MCF 10A (cell line): ENCODE measurements around the gene METTL16. TPM values are rescaled to one million over a fixed set of nuclear protein-coding genes. Genes with fewer than 3 reads are reported as not detected.

ENCODE experiments used
- BruUV-seq: library from RNA; stranded (reverse); fragments of 400-500 nt; replicated peaks from 2 replicates; lab custom pipeline; 2021; lab: Mats Ljungman, UMichigan
- CTCF ChIA-PET: fragments of 300-600 bp; sonication (Branson Sonifier 250); formaldehyde crosslinking; extraction: SDS; loops from one replicate; lab custom pipeline; 2021; ENCODE audit warnings: antibody characterized with exemption, inconsistent platforms; lab: Yijun Ruan, JAX
- POLR2A ChIA-PET: fragments of 300-600, 350-650 bp; sonication (Branson Sonifier 250); formaldehyde crosslinking; extraction: SDS; loops from one replicate; lab custom pipeline; 2020; ENCODE audit warnings: antibody characterized with exemption, inconsistent platforms; lab: Yijun Ruan, JAX
- DNase-seq: peaks from one replicate; pipeline ENCODE4 v3.0.0-alpha.2; 2018; ENCODE audit not compliant: unreplicated experiment
- H3K27ac Mint-ChIP-seq: one replicate; pipeline ENCODE4 v1.8.0; 2022; ENCODE audit warnings: mild to moderate bottlenecking, low read depth, mixed read lengths; ENCODE audit not compliant: unreplicated experiment
- H3K27me3 Mint-ChIP-seq: one replicate; pipeline ENCODE4 v1.8.0; 2022; ENCODE audit warnings: mixed read lengths; ENCODE audit not compliant: insufficient read depth, unreplicated experiment
- H3K36me3 Mint-ChIP-seq: one replicate; pipeline ENCODE4 v1.8.0; 2022; ENCODE audit warnings: mild to moderate bottlenecking, moderate library complexity, mixed read lengths; ENCODE audit not compliant: insufficient read depth, unreplicated experiment
- H3K4me1 Mint-ChIP-seq: one replicate; pipeline ENCODE4 v1.8.0; 2022; ENCODE audit warnings: mixed read lengths; ENCODE audit not compliant: insufficient read depth, unreplicated experiment
- H3K4me3 Mint-ChIP-seq: one replicate; pipeline ENCODE4 v1.8.0; 2022; ENCODE audit warnings: mild to moderate bottlenecking, moderate library complexity, mixed read lengths; ENCODE audit not compliant: unreplicated experiment
- H3K9me3 Mint-ChIP-seq: one replicate; pipeline ENCODE4 v1.8.0; 2022; ENCODE audit warnings: mixed read lengths; ENCODE audit not compliant: unreplicated experiment
- intact Hi-C: fragments of 100-400 bp; cut with micrococcal nuclease; formaldehyde crosslinking; loops from 2 replicates; pipeline ENCODE4 v1.14.1; 2022
- total RNA-seq: library from RNA; stranded (reverse); gene quantifications from 2 replicates; pipeline ENCODE4 v1.2.3, GENCODE V29; 2022
- TF ChIP-seq, protein P1 (sequence below): fragments of 200-600 bp; IDR thresholded peaks from one replicate; pipeline ENCODE4 v1.8.0; 2022; ENCODE audit warnings: antibody characterized with exemption, mild to moderate bottlenecking; ENCODE audit not compliant: unreplicated experiment

METTL16 gene
- total RNA-seq, 1 experiment from 2014 or later, result 41.4 TPM

DNA sequence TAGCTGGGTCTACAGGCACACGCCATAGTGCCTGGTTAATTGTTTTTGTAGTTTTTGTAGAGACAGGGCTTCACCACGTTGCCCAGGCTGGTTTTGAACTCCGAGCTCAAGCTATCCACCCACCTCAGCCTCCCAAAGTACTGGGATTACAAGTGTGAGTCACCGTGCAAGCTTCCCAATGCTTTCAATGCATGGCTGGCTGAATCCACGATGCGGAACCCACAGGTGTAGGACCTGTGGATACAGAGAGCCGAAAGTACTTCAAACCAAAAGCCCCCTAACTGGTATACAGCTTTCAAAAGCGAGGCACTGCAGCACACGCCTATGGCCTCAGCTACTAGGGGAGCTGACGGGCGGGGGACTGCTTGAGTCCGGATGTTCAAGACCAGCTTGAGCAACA lies 44.8 kb downstream of the METTL16 start:
- no TSS peak for BruUV-seq
- H3K4me3 Mint-ChIP-seq, result no peak overlapping the region
- TF ChIP-seq, protein P1, sequence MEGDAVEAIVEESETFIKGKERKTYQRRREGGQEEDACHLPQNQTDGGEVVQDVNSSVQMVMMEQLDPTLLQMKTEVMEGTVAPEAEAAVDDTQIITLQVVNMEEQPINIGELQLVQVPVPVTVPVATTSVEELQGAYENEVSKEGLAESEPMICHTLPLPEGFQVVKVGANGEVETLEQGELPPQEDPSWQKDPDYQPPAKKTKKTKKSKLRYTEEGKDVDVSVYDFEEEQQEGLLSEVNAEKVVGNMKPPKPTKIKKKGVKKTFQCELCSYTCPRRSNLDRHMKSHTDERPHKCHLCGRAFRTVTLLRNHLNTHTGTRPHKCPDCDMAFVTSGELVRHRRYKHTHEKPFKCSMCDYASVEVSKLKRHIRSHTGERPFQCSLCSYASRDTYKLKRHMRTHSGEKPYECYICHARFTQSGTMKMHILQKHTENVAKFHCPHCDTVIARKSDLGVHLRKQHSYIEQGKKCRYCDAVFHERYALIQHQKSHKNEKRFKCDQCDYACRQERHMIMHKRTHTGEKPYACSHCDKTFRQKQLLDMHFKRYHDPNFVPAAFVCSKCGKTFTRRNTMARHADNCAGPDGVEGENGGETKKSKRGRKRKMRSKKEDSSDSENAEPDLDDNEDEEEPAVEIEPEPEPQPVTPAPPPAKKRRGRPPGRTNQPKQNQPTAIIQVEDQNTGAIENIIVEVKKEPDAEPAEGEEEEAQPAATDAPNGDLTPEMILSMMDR, result no peak
- intact Hi-C loops, result no loop called here
- no peaks in the 10 kb centered on the region for H3K4me1 Mint-ChIP-seq
- CTCF ChIA-PET, result interaction anchor here (0.5 to 1.1 kb wide), 2 partner anchors 51 to 54 kb away, joined by 3 to 4 read pairs; no protein-coding TSS in a partner anchor
- H3K27me3 Mint-ChIP-seq, result no peaks in the 10 kb centered on the region
- no peak for DNase-seq
- POLR2A ChIA-PET, result no interaction called here
- H3K27ac Mint-ChIP-seq, result no peak overlapping the region
- no peaks in the 10 kb centered on the region for H3K9me3 Mint-ChIP-seq
- peaks cover 74% of the 10 kb centered on the region for H3K36me3 Mint-ChIP-seq

DNA sequence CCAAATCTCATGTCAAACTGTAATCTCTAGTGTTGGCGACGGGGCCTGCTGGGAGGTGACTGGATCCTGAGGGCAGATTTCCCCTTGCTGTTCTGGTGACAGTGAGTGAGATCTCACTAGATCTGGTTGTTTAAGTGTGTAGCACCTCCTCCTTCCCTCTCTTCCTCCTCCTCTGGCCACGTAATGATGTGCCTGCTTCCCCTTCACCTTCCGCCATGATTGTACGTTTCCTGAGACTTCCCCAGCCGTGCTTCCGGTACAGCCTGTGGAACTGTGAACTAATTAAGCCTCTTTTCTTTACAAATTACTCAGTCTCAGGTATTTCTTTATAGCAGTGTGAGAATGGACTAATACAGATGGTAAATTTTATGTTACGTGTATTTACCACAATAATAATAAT lies 49.2 kb downstream of the METTL16 start:
- no TSS peak for BruUV-seq
- Mint-ChIP-seq H3K27ac (no peak overlapping the region), H3K4me1 (peaks cover 6% of the 10 kb centered on the region), H3K36me3 (peaks cover 77% of the 10 kb centered on the region), H3K27me3 (no peaks in the 10 kb centered on the region), H3K9me3 (no peaks in the 10 kb centered on the region), H3K4me3 (no peak overlapping the region)
- intact Hi-C loops, result no loop called here
- POLR2A ChIA-PET, result no interaction called here
- CTCF ChIA-PET, result interaction anchor here (0.6 kb wide), 1 partner anchor 93 kb away, joined by 3 read pairs; no protein-coding TSS in a partner anchor
- no peak for DNase-seq
- TF ChIP-seq, protein P1, result no peak

DNA sequence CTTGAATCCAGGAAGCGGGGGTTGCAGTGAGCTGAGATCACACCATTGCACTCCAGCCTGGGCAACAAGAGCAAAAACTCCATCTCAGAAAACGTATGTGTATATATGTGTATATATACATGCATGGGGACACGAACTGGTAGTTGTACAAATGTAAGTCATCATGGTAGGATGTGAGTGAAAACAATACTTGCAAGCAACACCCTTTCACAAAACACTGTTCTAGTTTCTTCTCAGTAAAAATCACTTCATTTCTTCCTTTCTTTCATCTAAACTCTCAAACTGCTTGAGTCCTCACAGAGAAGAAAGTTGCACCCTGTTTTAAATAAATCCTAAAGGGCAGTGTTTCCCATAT lies 51.8 kb downstream of the METTL16 start:
- TF ChIP-seq, protein P1, result no peak
- Mint-ChIP-seq H3K27ac (no peak overlapping the region), H3K36me3 (peaks cover 62% of the 10 kb centered on the region), H3K27me3 (no peaks in the 10 kb centered on the region), H3K4me1 (peaks cover 6% of the 10 kb centered on the region), H3K9me3 (no peaks in the 10 kb centered on the region), H3K4me3 (no peak overlapping the region)
- DNase-seq, result no peak
- ChIA-PET POLR2A (interaction anchor here (1.0 to 1.5 kb wide), 5 partner anchors 25 to 135 kb away, joined by 3 to 8 read pairs (median 4); partner anchors contain the start of genes METTL16 and PAFAH1B1), CTCF (interaction anchor here (0.9 to 1.3 kb wide), 4 partner anchors 37 to 78 kb away, joined by 3 to 6 read pairs (median 3); no protein-coding TSS in a partner anchor)
- BruUV-seq, result no TSS peak
- intact Hi-C loops, result no loop called here

DNA sequence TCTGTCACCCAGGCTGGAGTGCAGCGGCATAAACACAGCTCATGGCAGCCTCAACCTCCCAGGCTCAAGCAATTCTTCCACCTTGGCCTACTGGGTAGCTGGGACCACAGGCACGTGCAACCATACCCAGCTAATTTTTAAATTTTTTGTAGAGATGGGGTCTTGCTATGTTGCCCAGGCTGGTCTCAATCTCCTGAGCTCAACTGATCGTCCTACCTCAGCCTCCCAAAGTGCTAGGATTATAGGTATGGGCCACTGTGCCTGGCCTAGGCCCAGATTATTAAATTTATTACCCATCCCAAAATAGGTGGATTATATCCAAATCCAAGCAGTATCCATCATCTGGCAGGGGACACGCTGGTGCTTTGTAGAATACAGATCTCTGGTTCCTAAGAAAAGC lies 53.8 kb downstream of the METTL16 start:
- no peak for DNase-seq
- no TSS peak for BruUV-seq
- Mint-ChIP-seq H3K27ac (no peak overlapping the region), H3K9me3 (no peaks in the 10 kb centered on the region), H3K4me3 (no peak overlapping the region), H3K4me1 (peaks cover 6% of the 10 kb centered on the region), H3K27me3 (no peaks in the 10 kb centered on the region), H3K36me3 (peaks cover 48% of the 10 kb centered on the region)
- TF ChIP-seq, protein P1, result no peak
- CTCF ChIA-PET, result interaction anchor here (0.6 kb wide), 1 partner anchor 71 kb away, joined by 4 read pairs; no protein-coding TSS in a partner anchor
- POLR2A ChIA-PET, result interaction anchor here (0.7 kb wide), 1 partner anchor 23 kb away, joined by 3 read pairs; no protein-coding TSS in a partner anchor
- intact Hi-C loops, result no loop called here
